ENCODE data around the gene FBXO33.
"Not testable (repeated sequence)": the region's sequence is repeated elsewhere in the genome, so short reads cannot be mapped to it uniquely, and the experiment has no call there.

The FBXO33 gene

DNA sequence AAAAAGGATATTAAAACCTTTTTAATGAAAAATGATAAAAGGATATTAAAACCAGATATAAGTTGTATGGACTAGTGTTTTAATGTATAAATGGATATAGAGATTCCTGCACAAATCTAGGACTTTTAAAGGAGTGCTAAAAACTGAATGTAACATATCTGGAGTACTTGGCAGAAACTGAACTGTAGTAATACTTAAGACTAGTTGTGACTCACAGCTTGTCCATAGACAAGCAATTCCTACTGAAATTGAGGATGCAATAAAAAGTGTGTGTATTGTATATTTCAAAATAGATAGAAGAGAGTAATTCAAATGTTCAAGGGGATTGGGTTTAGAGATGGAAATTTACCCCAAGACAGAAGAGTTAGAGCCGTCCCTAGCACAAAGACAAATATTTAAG is 59.6 kb downstream of the FBXO33 start:
- no peak for DNase-seq (ENCODE audit: low read depth)

DNA sequence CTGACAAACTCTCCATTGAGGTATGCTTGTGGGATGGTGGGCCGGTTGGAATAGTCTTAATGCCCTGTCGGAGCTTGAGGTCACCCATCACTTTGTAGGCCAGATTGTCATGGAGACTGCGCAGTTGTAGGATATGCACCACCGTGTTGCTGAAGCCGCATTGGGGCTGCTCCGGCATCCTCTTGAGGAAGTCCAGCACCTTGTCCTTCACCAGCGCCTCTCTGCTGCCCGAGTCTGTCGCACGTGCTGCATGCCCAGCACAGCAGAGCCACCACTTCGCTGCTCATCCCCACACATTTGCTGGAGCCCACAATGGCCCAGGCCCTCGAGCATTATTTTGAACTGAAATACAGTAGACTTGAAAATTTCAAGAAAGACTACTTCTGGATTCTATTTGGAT is 61.8 kb downstream of the FBXO33 start:
- no peak for DNase-seq (ENCODE audit: low read depth)

DNA sequence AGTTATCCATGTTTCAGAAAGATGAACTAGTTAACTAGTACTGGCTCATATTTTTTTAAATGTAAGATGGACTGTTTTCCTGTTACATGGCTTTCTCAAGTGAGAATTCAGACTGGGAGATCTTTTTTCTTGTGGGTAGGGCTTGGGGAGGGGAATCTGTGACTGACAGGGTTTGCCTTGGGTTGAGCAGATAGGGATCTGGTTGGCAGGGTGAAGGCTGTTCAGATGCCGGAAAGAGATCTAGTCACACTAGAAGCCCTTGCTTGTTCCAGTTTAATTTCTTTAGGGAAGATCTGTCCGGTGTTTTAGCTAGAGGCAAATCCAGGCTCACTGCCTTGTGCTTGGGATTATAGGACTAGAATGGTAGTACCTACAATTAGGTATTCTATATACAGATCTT is 63.2 kb downstream of the FBXO33 start:
- DNase-seq (ENCODE audit: low read depth), result no peak

DNA sequence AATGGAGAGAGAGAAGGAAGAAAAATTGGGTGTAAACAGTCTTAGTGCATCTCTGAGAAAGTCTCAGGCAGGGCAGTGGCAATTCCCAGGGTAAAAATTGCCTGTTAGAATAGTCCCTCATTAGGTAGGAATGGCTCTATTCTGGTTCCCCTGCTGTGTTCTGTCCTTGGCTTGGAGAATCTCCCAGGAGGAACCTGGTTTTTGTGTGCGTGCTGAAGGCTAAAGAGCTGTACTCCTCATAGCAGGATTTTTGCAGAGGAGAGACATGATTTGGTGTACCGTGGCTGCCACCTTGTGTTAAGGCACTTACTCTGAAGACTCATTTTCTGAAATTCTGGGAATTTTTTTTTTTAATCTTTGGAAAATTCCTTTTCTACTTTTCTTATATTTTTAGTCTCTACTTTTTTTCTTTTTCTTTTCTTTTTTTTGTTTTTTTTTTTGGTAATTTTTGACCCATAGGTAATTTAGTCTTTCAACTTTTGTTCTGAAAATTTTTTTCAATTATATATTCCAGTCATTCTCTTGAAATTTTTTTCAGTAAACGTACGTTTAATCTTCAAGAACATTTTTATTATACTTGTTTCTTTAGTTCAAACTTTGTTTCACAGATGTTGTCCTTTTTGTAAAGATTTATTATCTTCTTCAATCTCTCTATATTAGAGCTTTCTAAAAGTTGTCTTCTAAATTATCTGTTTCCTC is 63.8 kb downstream of the FBXO33 start:
- no peak for DNase-seq (ENCODE audit: low read depth)

DNA sequence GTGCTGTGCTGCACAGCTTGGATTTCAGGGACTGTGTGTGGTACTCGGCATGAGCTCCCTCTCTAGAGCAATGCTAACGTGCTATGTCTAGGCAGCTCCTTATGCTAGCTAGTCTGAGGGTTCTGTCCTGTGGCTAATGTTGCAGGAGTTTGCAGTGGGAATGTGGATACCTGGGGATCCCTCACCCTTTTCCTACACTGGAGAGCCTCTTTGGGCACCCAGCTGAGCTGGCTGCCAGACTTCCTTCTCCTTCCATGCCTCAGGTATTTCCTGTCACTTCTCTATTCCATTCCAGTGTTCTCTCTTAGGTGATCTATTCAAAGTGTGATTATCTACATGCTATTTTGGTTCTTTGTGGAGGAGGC is 64.9 kb downstream of the FBXO33 start:
- no peak for DNase-seq (ENCODE audit: low read depth)

DNA sequence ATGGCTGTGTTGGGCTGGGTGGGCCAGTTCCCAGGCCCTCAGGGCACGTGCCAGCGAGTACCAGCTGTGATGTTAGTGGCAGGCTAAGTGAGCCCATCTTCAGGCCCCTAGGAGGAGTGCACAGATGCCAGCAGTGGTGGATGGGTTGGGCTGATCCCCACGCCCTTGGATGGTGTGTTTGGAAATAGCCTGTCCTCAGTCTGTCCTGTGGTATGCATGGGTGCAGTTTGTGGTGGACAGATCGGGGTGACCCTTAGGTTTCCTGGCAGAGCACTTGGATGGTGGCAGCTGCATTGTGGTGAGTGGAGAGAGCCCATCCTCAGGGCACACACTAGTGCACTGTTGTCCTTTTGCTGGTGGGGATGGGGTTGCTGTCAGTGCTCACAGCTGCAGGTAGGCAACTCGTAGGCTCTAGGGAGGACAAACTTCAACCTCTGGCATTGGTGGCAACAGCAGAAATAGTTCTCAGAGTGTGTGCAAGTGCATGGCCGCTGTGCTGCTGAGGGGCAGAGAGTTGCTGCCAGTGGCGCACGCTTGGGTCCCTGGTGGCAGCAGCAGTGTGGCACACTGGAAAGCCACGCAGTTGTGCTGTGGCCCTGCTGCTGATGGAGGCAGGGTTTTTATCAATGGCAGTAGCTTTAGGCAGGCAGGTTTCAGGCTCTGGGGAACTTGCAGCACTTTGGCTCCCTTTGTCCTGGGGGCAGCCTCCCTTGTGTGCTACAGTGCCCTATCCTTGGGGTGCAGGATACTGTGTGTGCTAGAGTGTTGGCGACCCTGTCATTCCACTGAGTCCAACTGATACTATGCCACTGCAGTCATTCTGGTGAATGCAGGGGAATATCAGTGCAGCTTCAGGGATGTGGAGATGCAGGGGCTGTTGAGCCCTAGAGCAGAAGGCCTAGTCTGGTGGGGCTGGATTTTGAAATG is 65.5 kb downstream of the FBXO33 start:
- no peak for DNase-seq (ENCODE audit: low read depth)

DNA sequence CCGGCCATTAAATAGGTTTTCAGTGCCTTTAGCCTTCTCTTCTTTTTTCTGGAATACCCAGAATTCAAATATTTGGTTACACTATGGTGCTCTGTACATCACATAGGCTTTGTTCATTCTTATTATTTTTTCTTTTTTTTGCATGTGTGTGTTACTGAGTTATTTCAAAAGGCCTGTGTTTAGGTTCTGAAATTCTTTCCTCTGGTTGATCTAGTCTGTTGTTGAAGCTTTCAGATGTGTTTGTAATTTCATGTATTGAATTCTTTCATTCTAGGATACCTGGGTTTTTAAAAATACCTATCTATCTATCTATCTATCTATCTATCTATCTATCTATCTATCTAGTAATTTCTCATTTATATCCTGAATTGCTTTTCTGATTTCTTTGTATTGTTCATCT is 66.9 kb downstream of the FBXO33 start:
- DNase-seq (ENCODE audit: low read depth), result no peak

DNA sequence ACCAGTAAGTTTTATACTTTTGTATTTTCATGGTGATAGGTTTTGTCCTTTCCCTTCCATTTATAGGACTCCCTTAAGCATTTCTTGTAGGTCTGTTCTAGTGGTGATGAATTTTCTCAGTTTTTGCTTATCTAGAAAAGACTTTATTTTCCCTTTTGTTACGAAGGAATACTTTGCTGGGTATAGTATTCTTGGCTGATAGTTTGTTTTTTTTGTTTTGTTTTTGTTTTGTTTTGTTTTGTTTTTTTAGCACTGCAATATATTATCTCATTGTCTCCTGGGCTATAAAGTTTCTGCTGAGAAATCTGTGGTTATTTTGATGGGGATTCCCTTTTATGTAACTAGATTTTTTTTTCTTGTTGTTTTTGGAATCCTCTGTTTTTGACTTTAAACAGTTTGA is 67.7 kb downstream of the FBXO33 start:
- no peak for DNase-seq (ENCODE audit: low read depth)

DNA sequence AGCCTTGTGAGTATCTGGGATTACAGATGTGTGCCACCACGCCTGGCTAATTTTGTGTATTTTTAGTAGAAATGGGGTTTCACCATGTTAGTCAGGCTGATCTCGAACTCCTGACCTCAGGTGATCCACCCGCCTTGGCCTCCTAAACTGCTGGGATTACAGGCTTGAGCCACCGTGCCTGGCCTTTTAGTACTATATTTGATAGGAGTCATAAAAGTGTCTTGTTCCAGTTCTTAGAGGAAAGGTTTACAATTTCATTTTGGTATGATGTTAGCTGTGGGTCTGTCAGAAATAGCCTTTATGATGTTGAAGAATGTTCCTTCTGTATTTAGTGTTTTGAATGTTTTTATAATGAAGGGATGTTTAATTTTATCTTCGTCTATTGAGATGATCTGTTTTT is 70.7 kb downstream of the FBXO33 start:
- not testable (repeated sequence) for DNase-seq (ENCODE audit: low read depth)

DNA sequence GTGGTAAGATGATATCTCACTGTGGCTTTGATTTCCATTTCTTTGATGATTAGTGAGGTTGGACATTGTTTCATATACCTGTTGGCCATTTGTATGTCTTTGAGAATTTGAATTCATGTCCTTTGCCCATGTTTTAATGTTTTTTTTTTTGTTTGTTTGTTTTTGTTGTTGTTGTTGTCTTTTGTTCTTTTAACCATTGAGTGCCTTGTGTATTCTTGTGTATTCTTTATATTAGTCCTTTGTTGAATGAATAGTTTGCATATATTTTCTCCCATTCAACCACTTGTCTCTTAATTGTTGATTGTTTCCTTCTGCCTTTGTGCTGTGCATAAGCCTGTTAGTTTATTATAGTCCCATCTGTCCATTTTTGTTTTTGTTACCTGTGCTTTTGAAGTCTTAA is 71.9 kb downstream of the FBXO33 start:
- no peak for DNase-seq (ENCODE audit: low read depth)

DNA sequence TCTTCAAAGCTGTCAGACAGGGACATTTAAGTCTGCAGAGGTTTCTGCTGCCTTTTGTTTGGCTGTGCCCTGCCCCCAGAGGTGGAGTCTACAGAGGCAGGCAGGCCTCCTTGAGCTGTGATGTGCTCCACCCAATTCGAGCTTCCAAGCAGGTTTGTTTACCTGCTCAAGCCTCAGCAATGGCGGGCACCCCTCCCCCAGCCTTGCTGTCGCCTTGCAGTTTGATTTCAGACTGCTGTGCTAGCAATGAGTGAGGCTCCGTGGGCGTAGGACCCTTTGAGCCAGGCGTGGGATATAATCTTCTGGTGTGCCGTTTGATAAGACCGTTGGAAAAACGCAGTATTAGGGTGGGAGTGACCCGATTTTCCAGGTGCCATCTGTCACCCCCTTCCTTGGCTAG is 73.2 kb downstream of the FBXO33 start:
- DNase-seq (ENCODE audit: low read depth), result not testable (repeated sequence)

DNA sequence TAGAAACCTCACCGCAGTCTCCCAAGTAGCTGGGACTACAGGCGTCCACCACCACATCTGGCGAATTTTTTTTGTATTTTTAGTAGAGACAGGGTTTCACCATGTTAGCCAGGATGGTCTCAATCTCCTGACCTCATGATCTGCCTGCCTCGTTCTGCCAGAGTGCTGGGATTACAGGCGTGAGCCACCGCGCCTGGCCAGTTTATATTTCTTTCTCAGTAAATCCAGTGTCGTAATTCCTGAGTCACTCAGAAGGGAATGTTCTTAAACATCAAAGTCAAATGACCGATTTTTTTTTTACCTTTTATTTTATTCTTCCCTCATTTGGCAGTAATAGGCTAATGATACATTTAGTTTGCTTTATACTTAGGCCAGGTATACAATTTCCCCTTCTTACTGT is 80.5 kb downstream of the FBXO33 start:
- DNase-seq (ENCODE audit: low read depth), result no peak

DNA sequence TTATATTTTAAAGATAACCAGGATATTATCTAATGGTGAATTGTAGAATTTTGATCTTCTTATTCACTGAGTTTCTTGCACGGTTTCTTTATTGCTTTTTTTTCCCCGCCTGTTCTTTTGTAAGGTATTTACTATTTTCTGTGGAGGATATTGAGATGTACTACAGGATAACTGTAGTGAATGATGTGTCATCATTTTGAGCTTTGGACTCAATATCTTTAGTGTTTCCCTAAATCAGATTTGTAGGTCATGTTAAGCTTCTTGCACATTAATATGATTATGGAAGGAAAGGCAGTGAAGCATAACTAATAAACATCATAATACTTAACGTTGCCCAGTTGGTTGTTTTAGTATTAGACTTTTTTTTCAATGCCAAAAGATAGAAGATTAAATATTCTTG is 81.4 kb downstream of the FBXO33 start:
- no peak for DNase-seq (ENCODE audit: low read depth)
